GM18511 (cell line): ENCODE measurements around the gene SOHLH1.

Experiments used
- ATAC-seq: cut with Tn5 transposase; IDR thresholded peaks from one replicate; pipeline ENCODE4 v1.9.1; 2021; ENCODE audit warnings: mild to moderate bottlenecking, moderate library complexity; ENCODE audit not compliant: unreplicated experiment

Gene SOHLH1

DNA sequence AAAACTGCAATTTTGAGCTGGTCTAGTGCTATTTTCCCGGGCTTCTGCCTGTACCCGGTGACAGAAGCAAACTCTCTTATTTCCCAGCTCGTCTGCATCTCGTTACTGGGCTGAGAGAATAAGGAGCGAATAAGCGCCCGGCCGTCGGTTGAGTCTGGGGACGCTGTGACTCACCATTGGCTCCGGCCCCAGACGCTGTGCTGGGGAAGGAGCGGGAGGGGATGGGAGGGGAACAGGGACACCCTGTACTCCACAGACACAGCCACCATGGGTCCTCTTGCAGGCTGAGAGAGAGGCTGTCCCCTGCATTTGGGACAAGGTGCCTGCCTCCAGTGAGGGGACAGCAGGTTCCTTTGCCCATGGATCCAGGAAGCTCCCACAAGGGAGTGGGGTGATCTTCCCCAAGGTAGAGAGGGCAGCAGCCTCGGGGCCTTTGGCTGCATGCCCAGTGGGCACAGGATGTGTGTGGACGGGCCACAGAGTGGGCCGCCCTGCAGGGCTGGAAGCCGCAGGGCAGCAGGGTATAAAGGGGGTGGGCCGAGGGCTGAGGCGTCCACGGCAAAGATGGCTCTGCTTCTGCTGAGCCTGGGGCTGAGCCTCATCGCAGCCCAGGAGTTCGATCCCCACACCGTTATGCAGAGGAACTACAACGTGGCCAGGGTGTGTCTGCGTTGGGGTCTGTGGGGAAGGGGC lies 36.4 kb downstream of the SOHLH1 start, which contains the start of gene LCN9:
Gene LCN9, plus strand, starts transcription at position 552 of the 693 bp plus-strand sequence. Its CDS starts 13 bp downstream, at position 565.
- ATAC-seq = no peak

DNA sequence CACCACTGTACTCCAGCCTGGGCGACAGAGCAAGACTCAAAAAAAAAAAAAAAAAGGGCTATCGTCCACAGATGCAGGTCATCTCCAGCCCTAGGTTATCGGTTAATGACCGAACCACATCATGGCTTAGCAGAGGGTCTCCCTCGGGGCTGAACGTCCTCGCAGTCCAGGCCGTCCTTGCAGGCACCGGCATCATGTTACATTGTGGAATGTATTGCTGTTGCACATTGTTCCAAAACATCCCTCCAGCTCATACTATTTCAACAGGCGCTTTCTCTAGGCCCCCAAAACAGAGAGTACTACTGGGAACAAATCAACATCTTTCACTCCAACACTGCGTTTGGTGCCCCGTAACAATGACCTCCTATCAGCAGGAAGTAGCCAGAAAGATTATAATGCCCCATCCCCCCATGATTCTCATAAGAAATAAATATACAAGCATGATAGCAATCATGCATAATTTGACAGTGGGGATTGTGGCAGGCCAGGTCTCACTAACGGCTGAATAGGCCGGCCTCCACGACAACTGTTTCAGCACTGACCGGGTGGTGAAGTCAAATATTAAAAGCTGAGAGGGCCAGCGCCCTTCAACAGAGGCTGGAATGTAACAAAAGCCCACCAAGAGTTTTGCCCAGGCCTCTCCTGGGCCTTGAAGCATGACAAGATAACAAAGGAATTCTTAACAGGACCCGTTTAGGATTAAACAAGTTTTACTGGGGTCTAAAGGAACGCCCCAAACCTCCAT lies 37.3 kb downstream of the SOHLH1 start:
- ATAC-seq = no peak

DNA sequence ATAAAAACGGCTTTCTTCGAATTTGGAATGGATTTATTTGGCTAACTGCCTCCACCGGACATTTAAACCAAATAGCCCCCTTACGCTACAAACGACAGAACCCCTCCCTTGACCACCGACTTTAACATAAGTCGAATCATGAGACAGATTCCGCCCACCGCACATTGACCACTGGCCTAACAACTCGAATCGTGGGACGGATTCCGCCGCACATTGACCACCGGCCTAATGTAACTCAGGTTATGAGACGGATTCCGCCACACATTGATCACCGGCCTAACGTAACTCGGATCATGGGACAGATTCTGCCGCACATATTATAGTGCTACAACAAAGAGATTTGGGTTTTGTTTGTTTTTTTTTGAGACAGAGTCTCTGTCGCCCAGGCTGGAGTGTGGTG lies 38.9 kb downstream of the SOHLH1 start:
- ATAC-seq = no peak

DNA sequence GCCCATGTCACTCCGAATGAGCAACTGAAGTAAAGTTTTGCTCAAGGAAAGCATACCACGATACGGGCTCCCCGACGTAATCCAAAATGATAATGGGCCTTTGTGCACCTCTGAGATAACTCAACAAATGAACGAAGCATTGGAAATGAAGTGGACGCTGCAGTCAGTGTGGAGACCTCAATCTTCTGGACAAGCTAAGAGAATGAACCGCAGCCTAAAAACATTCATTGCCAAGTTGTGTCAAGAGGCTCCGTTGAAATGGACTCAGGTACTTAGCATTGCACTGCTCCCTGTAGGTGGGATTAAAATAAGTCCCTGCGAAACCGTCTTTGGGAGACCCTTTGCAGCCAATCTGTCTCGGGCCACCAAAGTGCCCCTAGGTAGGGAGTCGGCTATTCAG lies 40.0 kb downstream of the SOHLH1 start:
- ATAC-seq = no peak

DNA sequence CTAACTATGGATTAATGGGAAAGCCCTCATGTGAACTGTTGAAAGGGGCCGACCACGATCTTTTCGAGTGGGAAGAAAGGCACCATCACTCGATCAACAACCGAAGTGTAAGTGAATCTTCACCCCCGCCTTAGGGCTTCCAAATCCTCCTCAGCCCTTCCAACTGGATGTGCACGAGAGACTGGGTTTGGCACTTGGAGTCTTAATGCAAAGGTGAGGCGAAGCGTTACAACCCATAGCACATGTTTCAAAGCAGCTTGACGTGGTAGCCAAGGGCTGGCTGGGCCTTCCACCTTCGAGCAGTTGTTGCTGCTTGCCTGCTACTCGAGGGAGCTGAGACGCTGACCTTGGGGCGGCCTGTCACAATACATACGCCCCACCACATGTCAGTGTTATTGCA lies 41.9 kb downstream of the SOHLH1 start:
- no peak for ATAC-seq

DNA sequence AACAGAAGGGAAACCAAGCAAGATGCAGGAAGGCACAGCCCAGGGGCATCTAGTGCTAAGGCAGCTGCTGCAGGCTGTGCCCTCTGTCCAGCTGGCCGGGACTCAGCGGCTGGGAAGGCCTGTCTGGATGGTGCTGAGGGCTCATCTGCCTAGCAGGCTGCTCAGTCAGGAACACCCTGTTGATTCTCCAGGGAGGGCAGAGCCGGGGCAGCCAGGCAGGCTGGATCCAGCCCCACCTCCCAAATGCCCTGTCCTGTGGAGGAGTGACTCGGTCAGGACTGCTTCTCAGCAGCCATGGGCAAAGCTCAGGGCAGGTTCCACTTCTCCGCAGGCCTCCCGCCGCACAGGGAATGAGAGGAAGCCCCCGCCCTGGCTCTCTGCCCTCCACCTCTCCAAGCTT lies 44.0 kb downstream of the SOHLH1 start:
- no peak for ATAC-seq

DNA sequence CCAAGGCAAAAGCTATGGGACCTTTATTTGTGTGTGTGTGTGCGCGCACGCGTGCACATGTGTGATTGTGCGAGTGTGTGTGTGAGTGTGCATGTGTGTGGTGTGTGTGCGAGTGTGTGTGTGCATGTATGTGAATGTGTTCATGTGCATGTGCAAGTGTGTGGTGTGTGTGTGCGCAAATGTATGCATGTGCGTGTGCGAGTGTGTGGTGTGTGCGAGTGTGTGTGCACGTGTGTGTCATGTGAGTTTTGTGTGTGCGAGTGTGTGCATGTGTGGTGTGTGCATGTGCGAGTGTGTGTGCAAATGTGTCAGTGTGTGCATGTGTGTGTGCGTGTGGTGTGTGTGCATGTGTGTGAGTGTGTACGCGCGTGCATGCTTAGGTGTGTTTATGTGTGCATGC lies 48.9 kb downstream of the SOHLH1 start:
- ATAC-seq = no peak

DNA sequence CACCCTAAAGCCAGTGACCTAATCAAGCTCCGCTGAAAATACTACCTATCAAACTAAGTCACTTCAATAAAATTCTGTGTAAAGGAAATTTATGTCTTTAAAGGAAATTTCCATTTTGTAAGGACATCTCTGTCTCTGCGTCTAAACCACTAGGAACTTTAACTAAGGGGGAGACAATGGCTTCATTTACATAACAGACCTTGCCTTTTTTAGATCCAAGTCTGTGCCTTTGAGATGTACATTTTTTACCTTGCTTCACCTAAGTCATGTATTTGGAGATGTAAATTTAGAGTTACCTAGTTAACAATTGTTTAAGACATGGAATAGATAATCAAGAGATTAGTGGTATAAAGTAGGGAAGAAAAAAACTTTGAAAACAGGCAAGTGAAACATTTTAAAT lies 49.8 kb downstream of the SOHLH1 start:
- ATAC-seq = no peak

DNA sequence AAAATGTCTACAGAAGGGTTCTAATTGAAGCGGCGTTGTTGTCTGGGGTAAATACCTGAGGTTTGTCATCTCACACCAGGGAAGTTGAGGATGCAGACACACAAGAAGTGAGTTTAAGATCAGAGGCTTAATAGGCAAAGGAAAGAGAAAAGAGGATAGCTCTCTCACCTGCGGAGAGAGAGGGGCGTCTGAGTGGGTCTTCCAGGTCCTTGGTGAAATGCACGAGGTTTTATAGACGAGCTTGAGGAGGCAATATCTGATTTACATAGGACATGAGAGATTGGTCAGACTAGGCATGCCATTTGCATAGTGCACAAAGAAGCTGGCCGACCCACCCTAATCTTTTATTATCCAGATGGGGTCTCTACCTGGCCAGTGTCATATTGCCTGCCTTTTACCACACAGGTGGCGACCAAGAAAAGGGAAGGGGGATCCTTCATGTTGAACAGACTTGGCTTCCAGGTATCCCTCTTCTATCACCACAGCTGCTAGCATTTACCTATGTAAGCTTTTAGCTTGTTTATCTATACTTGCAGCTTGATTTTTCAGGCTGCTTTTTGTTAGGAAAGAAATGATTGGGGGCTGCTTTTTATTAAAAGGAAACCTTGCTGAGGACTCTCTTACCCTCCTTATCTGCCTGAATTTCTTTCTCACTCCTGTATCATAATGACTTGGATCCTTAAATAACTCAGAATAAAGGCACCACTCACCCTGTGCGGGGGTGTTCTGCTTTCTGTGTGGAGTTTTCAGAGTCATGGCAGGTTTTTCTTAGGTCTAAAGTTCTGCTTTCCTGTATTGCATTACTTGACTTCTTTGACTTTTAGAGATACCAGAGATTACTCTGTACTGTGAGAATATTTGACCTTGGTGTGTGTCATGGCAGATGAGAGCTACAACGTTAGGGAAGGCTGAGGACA lies 50.5 kb downstream of the SOHLH1 start:
- no peak for ATAC-seq

DNA sequence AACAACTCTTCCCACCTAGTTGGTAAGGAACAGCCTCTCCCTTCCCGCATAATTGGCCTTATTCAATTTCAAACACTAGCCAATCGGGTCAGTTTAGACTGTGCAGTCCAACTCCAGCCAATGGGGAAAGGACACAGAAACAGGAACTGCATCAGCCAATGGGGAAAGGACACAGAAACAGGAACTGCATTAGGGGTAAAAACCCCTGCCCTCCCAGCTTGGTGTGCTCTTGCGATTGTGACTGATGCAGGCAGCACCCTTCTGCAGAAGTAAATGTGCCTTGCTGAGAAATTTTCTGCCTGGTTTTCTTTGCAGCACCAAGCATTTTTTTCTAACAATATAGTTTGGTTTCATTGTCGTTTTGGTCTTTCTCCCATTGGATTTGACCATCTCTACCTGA lies 51.4 kb downstream of the SOHLH1 start:
- ATAC-seq = no peak

DNA sequence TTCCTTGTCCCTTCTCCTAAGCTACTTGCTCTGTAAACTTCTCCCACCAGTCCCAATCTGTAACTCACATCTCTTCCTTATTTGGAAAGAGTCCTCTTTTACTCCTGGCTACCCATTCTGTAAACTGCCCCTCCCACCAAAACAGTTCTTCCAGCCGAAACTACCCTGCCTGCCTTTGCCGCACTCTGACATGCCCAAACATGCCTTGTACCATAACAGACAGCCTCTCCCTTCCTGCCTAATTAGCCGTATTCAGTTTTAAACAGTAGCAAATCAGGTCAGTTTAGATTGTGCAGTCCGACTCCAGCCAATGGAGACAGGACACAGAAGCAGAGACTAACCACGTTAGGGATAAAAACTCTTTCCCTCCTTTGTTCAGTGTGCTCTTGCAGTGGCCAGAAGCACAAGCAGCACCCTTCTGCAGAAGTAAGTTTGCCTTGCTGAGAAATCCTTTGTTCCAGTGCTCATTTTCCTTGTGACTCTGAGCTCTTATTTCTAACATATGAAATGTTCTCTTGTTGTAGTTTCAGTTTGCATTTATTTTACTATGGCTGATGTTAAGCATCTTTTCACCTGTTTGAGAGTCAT lies 54.6 kb downstream of the SOHLH1 start:
- no peak for ATAC-seq
